Spinal cord (tissue), 10 donors: ENCODE measurements around the gene TFR2. TPM values are rescaled to one million over a fixed set of nuclear protein-coding genes. Genes with fewer than 3 reads are reported as not detected.

ENCODE experiments used
- DNase-seq, 6 donors: peaks; one replicate each; pipeline versions ENCODE4 v3.0.0 to v3.0.0-alpha.2; 2013 to 2015; ENCODE audit warnings: low spot score in 6 of 6, low read depth in 4 of 6
- H3K27ac ChIP-seq: one replicate; pipeline ENCODE4 v1.5.1; 2013; ENCODE audit warnings: low read depth, low read length, control low read depth
- H3K27me3 ChIP-seq: one replicate; pipeline ENCODE4 v1.6.1; 2013; ENCODE audit warnings: low read length; ENCODE audit not compliant: control insufficient read depth, insufficient read depth
- H3K36me3 ChIP-seq: one replicate; pipeline ENCODE4 v1.6.1; 2013; ENCODE audit warnings: low read length; ENCODE audit not compliant: control insufficient read depth, insufficient read depth
- H3K4me1 ChIP-seq: one replicate; pipeline ENCODE4 v1.6.1; 2013; ENCODE audit warnings: low read length; ENCODE audit not compliant: control insufficient read depth, insufficient read depth
- H3K4me3 ChIP-seq: one replicate; pipeline ENCODE4 v1.5.1; 2013; ENCODE audit warnings: low read depth, low read length, control low read depth
- H3K9me3 ChIP-seq: one replicate; pipeline ENCODE4 v1.6.1; 2013; ENCODE audit warnings: low read length; ENCODE audit not compliant: control insufficient read depth, insufficient read depth
- WGBS: methylation state at CpG from one replicate; pipeline ENCODE4 v1.1.5; 2013; ENCODE audit warnings: missing lambda C conversion rate; ENCODE audit not compliant: insufficient coverage; 5-methylcytosine and 5-hydroxymethylcytosine counted together
- polyA plus RNA-seq, 2 donors: library from polyadenylated mRNA; unstranded; fragments of 120-200 nt; gene quantifications; one replicate each; pipeline ENCODE4 v1.2.1, GENCODE V29; 2013; ENCODE audit not compliant: insufficient read length in 2 of 2
- total RNA-seq, 2 donors: library from RNA; depleted of rRNA in 1 of 2; stranded (reverse); fragments of 120-200 nt in 1 of 2; fragments of >200 nt in 1 of 2; gene quantifications; one replicate each; pipeline versions ENCODE4 v1.2.3 to v1.2.4, GENCODE V29; 2013 to 2014
- donor health status: healthy.

Gene TFR2
- total and polyA plus RNA-seq, 4 donors: 3.7 to 17.9 (median 12.0) TPM

DNA sequence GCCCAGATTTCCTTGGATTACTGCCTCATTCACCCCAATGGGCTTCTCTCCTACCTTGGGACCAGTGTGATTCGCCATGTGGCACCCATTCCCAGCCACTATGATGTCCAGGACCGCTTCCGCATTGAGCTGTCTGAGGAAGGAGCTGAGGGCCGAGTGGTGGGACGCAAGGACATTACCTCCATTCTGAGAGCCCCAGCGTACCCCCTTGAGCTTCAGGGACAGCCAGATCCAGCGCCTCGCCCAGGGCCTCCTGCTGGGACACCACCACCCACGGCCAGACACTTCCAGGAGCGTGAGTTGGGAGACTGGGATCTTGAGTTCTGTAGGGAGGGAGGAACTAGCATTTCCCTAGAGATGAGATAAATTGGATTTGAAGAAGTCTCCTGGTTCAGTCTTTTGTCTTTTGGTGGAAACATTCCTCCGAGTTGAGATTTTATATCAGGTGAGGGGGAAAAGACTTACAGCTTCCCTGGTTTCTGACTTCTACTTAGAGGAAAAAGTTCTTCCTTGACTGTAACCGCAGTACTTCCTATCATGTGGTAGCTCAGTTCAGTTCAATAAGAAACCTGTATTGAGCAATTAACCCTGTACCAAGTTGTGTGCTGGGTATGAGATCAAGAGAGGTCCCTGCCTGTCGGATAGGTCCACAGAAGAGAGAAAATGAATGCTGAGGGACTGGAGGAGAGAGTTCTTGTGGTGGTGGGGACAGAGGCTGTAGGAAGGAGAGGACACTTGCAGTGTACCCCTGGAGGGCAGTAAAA, 27.8 kb downstream of the TFR2 start:
- Histone ChIP-seq H3K36me3 (peaks cover 32% of the 10 kb centered on the region), H3K27ac (no peak overlapping the region), H3K9me3 (no peaks in the 10 kb centered on the region), H3K4me1 (peaks cover 14% of the 10 kb centered on the region), H3K27me3 (no peaks in the 10 kb centered on the region), H3K4me3 (no peak overlapping the region)
- 82% methylated on average over 10 of the region's 13 CpGs for WGBS
- no peak for DNase-seq

DNA sequence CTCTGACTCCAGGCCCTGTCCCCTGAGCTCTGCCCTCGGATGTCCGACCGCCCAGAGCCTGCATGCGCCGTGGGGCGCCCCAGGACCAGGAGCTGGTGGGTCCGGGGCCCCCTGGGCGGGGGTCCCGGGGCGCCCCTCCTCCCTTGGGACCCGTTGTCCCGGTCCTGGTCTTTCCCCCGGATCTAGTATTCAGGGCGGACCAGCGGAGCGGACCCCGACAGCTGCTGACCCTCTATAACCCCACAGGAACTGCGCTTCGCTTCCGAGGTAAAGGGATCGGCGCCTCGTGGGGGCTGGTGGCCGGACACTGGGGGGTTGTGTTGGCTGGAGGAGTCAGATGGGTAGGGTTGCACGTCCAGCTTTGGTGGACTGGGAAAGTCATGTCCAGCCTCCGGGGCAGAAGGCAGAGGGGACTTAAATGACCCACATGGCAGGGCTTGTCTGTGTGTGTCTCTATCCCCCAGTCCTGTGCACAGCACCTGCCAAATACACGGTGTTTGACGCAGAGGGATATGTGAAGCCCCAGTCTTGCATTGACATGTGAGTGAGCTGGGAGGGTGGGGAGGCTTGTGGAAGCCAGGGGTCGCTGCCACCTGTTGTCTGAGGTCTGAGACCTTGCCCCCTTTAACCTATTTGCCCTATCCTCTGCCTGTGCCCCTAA, 28.5 kb downstream of the TFR2 start:
- peaks cover 33% of the 10 kb centered on the region for H3K36me3 ChIP-seq
- peaks cover 14% of the 10 kb centered on the region for H3K4me1 ChIP-seq
- peak overlapping the region; percentile 90 for H3K27ac ChIP-seq
- H3K27me3 ChIP-seq: no peaks in the 10 kb centered on the region
- peak in 2 of 6 donors; percentile 39 to 41 for DNase-seq
- peak overlapping the region; percentile 62 for H3K4me3 ChIP-seq
- H3K9me3 ChIP-seq: no peaks in the 10 kb centered on the region
- WGBS: 3% methylated on average over 16 of the region's 29 CpGs

DNA sequence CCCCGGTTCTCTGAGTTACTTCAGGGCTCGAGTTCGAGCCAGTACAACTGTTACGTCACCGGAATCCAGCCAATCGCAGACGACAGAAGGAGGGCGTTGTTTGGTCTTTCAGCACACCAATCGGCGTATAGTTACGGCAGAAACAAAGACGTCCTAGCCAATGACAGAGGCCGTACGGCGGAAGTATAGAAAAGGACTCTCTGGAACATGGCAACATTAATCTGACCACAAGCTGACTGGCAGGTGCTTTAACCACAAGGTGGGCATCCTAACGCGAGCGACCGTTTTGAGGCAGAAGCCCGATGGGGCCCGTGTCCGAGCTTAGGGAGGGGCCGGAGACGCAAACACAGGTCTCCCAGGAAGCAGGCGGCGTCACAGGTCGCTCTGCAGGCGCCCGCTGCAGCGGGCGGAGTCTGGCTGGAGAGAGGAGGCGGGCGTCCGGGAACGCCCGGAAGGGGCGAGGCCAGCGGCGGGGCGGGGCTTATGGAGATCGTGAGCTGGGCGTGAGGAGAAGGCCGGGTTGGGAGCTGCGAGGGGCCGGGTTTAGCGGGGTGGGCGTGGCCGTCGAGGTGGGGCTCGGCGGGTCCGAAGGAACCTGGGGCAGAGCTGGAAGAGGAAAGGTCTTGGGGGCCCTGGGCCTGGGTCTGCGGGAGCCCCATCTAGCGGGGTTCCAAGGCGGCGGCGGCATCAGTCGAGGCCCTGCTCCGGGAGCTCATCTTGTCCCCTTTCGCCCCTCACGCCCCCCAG, 29.2 kb downstream of the TFR2 start, which contains the start of gene MOSPD3:
MOSPD3 (plus strand) TSS at position 558 of the 747 bp plus-strand sequence. CDS start 252 bp downstream, outside the sequence.
- peak; percentile 98 to 100 (median 100) for DNase-seq
- H3K27me3 ChIP-seq: no peaks in the 10 kb centered on the region

GRCh38 chr7:100609958-100610357, 31.4 kb downstream of the TFR2 start:
- peaks cover 16% of the 10 kb centered on the region for H3K36me3 ChIP-seq
- H3K4me1 ChIP-seq: peaks cover 28% of the 10 kb centered on the region
- no peaks in the 10 kb centered on the region for H3K9me3 ChIP-seq
- no peak overlapping the region for H3K27ac ChIP-seq
- no peak for DNase-seq
- no peak overlapping the region for H3K4me3 ChIP-seq
- H3K27me3 ChIP-seq: peaks cover 7% of the 10 kb centered on the region
- WGBS: 94% methylated on average over 5 of the region's 5 CpGs

More for the DNA sequence above, 29.2 kb downstream of the TFR2 start, which contains the start of gene MOSPD3:
- Histone ChIP-seq H3K4me3 (peak within 1 kb of the TSS; percentile 62), H3K36me3 (peaks cover 30% of the 10 kb centered on the region), H3K9me3 (no peaks in the 10 kb centered on the region), H3K4me1 (peaks cover 14% of the 10 kb centered on the region), H3K27ac (peak within 1 kb of the TSS; percentile 90)
- under 1% methylated on average over 61 of the region's 61 CpGs for WGBS

DNA sequence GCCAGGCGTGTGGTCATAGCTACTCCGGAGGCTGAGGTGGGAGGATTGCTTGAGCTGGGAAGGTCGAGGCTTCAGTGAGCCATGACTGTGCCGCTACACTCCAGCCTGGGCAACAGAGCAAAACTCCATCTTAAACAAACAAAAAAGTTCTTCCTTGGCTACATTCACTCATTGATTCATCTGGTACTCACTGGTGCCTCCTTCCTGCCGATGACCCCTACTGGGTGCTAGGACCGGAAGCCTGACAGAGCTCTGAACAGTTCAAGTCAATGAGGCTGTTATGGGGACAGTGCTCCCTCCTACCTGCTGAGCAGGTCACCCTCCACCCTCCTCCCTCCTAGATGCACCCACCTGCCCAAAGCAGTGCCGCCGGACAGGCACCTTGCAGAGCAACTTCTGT, 34.2 kb downstream of the TFR2 start:
- Histone ChIP-seq H3K4me1 (peaks cover 40% of the 10 kb centered on the region), H3K27ac (no peak overlapping the region), H3K9me3 (no peaks in the 10 kb centered on the region), H3K27me3 (peaks cover 12% of the 10 kb centered on the region), H3K4me3 (no peak overlapping the region), H3K36me3 (peaks cover 5% of the 10 kb centered on the region)
- no peak for DNase-seq
- 91% methylated on average over 4 of the region's 8 CpGs for WGBS

DNA sequence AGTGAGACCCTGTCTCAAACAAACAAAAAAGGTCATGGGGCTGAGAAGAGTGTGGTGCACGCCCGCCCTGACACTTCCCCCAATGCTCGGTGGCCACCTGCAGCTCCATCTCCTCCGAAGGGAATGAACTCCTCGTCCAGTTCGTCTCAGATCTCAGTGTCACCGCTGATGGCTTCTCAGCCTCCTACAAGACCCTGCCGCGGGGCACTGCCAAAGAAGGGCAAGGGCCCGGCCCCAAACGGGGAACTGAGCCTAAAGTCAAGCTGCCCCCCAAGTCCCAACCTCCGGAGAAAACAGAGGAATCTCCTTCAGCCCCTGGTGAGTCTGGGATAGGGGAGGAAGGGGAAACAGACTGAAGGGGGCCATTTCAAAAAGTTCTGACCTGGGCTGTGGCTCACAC, 35.0 kb downstream of the TFR2 start:
- H3K27ac ChIP-seq: no peak overlapping the region
- peaks cover 5% of the 10 kb centered on the region for H3K36me3 ChIP-seq
- 63% methylated on average over 6 of the region's 12 CpGs for WGBS
- no peaks in the 10 kb centered on the region for H3K9me3 ChIP-seq
- no peak overlapping the region for H3K4me3 ChIP-seq
- peaks cover 12% of the 10 kb centered on the region for H3K27me3 ChIP-seq
- no peak for DNase-seq
- peaks cover 43% of the 10 kb centered on the region for H3K4me1 ChIP-seq

DNA sequence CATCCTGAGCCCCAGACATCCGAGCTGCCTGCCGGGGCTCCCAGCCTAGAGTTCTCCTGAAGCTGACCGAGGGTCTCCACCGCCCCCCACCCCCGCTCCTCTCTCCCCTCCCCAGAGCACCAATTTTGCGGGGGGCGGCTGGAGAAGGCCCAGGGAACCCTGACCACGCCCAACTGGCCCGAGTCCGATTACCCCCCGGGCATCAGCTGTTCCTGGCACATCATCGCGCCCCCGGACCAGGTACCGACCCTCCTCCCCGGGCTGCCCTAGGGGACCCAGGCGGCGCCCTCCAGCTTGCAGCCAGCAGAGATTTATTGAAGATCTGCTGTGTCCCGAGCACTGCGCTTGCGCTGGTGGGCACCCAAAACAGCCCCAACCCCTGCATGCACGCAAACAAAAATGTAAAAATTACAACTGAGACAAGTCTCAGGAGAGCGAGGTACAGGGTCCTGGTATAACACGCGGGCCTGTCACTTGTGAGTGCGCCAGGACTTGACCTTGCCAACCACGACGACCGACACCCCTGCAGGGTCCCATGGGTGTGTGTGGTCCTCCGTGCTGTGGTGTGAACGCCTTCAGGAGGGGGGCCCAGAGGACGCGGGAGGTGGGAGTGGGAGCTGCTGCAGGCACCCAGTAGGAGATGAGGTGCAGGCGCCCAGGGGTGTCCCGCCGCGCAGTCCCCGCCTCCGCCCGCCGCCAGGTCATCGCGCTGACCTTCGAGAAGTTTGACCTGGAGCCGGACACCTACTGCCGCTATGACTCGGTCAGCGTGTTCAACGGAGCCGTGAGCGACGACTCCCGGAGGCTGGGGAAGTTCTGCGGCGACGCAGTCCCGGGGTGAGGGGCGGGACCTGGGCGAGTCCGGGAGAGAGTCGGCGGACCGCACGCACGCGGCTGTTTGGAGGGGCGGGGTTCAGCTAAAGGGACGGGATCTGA, 36.1 kb downstream of the TFR2 start:
- Histone ChIP-seq H3K4me3 (peak overlapping the region; percentile 66), H3K9me3 (no peaks in the 10 kb centered on the region), H3K27me3 (peaks cover 12% of the 10 kb centered on the region), H3K4me1 (peaks cover 41% of the 10 kb centered on the region), H3K27ac (no peak overlapping the region), H3K36me3 (peaks cover 10% of the 10 kb centered on the region)
- WGBS: 3% methylated on average over 65 of the region's 68 CpGs
- DNase-seq: peak in 1 of 6 donors; percentile 54

DNA sequence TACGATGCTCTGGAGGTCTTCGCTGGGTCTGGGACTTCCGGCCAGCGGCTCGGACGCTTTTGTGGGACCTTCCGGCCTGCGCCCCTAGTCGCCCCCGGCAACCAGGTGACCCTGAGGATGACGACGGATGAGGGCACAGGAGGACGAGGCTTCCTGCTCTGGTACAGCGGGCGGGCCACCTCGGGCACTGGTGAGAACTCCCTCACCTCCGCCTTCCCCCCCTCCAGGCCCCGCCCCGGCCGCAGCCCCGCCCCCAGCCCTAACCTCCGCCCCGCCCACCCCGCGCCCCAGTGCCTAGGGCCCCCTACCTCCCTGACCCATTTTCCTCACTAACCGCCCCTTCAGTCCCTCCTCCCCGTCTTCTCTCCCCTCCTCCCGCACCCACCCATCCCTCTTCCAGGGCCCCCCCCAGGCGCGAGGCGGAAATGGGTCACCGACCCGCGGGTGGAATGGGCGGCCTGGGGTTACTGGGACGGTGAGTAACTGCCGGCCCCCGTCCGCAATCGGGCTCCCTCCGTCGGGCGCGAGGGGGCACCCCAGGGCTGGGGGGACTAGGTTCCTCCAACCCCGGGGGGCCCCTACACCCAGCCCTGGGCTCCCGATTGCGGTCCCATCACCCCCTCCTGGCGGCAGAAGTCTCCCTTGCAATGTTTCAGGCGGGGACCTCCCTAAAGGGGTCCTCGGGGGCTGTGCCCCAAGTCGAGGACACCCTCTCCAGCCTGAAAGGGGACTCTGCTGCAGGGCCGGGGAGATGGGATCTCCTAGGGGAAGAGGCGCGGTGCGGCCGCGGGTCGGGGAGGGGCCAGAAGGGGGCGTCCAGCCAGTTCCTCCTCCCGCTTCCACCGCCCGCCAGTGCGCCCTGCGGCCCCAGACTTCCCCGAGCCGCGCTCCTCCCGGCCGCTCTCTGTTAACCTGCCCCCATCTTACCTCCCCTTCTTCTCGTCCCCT, 37.0 kb downstream of the TFR2 start:
- Histone ChIP-seq H3K27me3 (peaks cover 12% of the 10 kb centered on the region), H3K4me3 (peak overlapping the region; percentile 66), H3K36me3 (peaks cover 10% of the 10 kb centered on the region), H3K9me3 (no peaks in the 10 kb centered on the region), H3K4me1 (peaks cover 41% of the 10 kb centered on the region), H3K27ac (peak overlapping the region; percentile 73)
- under 1% methylated on average over 56 of the region's 70 CpGs for WGBS
- DNase-seq: peak in 2 of 6 donors; percentile 77 to 78
